ENCODE data around the gene EID1.
"Not testable (repeated sequence)": the region's sequence is repeated elsewhere in the genome, so short reads cannot be mapped to it uniquely, and the experiment has no call there.

EID1 gene

DNA sequence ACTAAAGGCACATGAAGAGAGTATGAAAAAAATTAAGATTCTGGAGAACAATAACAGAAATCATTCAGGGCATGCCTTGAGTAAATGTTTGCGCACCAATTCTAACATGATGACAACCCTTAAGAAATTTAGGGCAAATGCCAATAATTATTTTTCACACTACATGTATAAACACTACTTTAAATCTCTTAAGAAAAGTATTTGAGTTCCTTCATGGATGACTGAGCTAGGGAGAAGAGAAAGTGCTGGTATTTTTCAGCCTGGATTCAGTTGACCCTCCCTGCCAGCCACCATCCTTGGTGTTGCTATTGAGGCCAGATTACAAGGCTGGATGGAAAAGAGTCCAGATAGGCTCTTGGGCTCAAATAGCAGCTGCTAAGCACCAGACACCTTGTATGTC is 8.0 kb upstream of the EID1 start:
- DNase-seq = no peak

- no peak for DNase-seq
Observed at GRCh38 chr15:48871542-48871941, 6.4 kb upstream of the EID1 start.

DNA sequence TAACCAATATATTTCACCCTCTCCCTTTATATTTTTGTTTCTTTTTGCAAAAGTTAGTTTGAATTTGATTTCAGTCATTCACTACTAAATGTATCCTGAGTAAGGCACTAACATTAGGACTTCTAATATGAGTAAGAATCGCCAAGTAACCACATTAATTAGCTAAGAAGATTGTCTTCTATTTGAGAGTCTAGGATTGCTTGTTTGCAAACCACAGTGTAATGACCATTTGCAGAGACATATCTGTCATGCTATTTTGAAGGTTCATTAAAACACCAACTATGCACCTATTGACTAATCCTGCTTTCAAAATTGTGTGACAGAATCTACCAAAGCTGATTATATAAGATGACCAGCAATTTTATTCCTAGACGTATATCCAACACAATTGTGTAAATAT is 5.3 kb upstream of the EID1 start:
- DNase-seq = no peak

- DNase-seq = no peak
Observed at GRCh38 chr15:48875241-48875960, 2.5 kb upstream of the EID1 start.

DNA sequence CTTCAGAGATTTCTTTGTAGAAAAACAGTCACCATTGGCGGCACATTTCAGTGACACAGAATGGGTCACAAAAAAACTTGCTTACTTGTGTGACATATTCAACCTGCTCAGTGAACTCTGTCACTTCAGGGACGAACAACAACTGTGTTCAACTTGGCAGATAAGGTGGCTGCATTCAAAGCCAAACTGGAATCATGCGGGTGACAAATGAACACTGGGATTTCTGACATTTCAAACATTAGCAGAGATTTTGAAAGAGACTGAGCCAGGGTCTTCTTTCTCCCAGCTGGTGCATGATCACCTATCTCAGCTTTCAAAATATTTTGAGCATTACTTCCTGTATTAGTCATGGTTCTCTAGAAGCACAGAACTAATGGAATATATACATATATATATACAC is 1.9 kb upstream of the EID1 start:
- DNase-seq = no peak

DNA sequence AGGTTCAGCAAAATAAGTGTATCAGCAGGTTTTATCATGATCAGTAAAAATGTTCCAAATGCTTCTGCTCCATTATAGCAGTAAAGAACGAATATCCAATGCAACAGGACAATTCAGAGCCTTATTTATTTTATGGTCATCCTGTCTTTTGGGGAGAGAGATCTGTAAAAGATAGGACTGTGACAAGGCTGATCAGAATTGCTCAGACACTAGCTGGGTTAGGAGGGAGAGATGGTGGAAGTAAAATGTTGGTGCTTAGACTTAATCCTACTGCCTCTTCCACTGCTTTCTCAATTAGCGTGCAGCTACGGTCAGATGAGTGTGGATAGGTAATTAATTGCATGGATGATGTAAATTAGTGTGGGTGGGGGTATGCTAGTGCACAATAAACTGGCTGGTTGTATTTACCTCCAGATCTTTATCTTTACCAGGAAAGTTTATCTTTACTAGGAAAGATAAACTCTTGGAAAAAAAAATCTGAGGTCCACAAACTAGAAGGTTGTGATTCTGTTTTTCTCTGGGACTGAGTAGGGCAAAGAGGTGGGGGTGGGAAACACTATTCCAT is 2.2 kb downstream of the EID1 start:
- no peak for DNase-seq

DNA sequence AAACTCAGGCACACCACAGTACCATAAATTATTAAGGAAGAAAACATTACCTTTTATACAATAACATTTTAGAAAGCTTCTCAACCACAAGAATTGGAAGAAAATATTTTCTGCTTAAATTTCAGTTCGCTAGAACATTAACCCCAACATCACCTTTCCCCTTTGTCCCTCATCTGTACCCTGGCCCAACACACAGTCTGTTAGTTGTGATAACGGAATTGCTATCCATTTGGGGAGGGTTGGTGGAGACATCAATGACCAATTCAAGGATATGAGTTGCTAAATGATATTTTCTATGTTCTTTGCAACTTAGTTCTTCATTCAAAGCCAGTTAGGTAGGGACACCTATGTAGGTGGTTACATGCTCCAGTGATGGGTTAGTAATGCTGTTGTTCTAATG is 5.8 kb downstream of the EID1 start:
- DNase-seq = no peak

DNA sequence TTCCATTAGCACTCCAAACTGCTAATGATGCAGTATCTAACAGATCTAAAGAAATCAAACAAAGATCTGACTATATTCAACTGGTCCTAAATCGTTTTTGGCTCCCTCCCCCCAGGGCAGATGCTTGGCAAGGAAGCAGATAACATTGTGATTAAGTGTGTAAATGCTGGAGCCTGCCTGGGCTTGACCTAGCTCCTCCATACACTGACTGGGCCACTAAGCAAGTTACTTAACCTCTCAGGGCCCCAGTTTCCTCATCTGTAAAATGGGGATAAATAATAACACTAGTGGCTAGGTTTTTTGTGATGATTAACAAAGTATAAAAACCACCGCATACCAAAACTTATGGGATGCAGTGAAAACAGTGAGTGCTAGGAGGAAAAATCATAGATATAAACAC is 9.2 kb downstream of the EID1 start:
- DNase-seq = no peak

DNA sequence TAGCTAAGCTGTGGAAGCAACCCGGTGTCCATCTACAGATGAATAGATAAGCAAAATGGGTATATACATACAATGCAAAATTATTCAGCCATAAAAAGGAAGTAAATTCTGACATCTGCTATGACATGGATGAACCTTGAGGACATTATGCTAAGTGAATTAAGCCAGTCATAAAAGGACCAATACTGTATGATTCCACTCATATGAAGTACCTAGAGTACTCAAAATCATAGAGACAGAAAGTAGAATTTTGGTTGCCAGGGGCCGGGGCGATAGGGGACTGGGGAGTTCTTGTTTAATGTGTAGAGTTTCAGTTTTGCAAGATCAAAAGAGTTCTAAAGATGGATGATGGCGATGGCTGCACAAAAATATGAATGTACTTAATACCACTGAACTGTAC is 10.3 kb downstream of the EID1 start:
- DNase-seq = no peak

DNA sequence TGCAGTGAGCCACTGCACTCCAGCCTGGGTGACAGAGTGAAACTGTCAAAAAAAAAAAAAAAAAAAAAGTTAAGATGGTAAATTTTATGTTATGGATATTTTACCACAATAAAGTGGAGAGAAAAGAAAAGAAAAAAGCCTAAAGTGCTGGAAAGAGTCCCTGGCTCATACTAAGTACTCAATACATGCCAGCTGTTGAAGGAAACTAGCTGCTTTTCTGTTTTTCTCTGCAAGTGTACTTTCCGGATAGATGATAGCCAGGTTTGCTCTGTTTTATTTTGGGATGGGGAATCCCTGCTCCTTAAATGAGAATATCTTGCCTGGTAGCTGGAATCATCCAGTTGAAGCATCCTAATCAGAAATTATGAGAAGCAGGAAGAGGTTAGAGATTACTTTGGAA is 10.9 kb downstream of the EID1 start:
- no peak for DNase-seq

DNA sequence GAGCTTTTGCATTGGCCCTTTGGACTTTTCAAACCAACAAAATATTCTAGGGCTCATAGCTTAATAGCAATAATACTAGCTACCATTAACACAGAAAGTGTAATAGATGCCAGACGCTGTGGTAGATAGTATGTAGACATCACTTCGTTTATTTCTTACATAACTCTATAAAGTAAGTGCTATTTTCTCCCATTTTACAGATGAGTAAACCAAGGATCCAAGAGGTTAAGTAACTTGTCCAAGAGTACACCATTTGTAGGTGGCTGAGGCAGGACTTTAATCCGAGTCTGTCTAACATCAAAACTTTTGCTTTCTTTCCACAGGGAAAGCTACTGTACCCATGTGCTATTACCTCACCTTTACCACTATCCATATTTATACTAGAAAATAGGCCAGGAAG is 12.0 kb downstream of the EID1 start:
- DNase-seq = no peak

DNA sequence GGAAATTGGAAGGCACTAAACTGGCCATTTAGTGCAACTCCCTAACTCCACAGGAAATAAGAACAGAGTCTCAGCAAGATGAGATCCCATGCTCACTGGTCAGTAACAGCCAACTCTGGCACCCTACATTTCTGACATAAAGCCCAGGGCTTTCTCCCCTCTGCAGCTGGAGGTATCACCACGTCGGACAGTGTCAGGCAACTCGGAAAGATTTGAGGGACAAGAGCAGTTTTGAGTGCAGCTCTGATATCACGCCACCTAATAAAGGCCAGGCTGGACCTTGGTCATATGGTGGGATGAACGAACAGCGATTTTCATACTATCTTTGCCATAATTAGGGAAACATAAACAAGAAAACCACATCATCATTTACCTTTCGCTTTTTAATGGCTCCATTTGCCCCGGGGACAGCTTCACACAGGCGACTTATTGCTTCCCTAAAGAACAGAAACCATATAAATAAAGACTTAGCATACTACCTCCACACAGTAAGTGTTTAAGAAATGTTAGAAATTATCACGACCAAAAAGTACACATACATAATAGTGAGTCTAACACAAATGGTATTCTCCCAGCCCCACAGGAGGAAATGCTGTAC is 12.5 kb downstream of the EID1 start:
- no peak for DNase-seq

DNA sequence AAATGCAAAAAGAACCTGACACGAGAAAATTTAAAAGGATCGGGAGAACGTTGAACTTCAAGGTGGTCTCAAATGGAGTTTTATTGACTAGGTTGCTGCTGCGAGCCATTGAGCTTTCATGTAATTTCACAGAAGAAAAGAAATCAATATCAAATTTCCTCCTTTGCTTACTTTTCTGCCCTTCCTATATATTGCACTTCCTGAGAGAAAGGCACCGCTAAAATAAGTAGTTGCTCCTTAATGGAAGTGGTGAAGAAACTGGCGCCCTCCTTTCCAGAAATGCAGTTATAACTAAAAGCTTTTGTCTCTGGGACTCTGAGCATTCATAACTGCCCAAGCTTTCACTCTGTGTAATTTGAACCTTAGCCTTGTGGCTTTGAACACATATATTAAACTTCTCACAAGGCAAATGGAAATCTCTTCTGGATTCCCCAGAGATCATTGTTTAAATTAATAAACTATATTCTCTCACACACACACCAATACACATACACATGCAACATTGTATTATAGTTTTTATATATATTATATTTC is 13.4 kb downstream of the EID1 start:
- no peak for DNase-seq

- DNase-seq = no peak
Observed at GRCh38 chr15:48893311-48893710, 15.4 kb downstream of the EID1 start.

GRCh38 chr15:48896869-48897814 is 19.2 kb downstream of the EID1 start:
- no peak for DNase-seq

- no peak for DNase-seq
Observed at GRCh38 chr15:48898032-48898431, 20.1 kb downstream of the EID1 start.

DNA sequence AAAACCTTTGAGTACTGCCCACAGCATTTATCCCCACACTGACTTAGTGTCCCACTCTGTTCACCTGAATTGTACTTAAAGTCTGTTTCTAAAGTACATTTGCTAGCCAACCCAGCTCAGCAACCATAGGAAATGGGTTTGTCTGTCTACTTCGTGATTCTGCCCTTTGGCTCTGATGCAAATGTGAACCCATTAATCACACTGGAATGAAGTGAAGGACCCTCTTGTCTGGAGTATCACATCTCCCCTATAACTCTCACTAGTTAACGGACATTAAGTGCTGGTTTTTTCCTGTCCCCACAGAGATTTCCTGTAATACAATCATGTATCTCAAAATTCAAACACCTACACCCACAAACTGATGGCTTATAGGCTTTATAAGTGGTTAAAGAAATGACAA is 20.5 kb downstream of the EID1 start:
- no peak for DNase-seq

DNA sequence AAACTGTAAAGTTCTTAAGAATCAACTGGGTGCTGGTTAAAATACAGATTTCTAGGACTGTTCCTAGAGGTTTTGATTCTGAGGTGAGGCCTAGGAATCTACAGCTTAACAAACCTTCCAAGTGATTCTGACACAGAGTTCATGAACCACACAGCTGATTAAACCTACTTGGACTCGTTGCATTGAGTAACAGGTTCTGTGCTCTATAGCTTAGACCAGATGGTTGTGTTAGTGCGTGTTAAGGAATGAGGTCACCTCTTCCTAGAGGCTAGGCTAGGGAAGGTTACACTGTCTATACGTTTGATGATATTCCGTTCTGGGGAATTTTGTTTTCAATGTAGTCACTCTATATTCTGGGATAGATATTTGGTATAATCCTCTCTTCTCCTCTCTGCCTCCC is 21.9 kb downstream of the EID1 start:
- no peak for DNase-seq

DNA sequence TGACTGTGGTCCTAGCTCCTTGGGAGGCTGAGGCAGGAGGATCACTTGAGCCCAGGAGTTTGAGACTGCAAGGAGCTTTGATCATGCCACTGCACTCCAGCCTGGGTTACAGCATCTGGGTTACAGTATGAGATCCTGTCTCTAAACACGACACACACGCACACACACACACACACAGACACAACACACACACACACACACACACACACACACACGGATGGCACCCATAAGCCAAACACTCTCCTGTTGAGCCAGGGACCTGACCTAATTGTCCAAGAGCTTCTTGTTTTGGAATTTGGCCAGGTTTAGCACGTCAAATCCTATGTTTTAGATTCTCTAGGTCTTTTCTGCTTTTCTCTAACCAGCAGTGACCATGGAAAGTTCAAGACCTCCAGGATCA is 26.8 kb downstream of the EID1 start:
- DNase-seq = no peak

DNA sequence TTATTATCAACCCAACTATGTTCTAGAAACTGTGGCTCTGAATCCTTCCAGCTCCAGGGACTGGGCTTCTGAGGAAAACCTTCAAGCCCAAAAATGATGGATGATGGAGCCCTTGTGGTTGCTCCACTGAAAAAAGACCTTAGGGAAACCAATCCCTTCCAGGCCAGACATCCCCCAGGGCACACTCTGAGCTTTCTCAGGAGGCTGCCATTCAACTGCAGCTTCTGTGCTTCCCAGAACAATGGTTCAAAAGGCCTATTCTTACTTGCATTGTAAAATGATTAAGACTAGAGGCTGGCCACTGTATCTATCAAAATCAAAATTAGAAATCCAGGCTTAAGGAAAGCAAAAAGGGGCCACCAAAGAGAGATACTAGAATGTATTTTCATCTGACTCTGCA is 27.3 kb downstream of the EID1 start:
- no peak for DNase-seq

DNA sequence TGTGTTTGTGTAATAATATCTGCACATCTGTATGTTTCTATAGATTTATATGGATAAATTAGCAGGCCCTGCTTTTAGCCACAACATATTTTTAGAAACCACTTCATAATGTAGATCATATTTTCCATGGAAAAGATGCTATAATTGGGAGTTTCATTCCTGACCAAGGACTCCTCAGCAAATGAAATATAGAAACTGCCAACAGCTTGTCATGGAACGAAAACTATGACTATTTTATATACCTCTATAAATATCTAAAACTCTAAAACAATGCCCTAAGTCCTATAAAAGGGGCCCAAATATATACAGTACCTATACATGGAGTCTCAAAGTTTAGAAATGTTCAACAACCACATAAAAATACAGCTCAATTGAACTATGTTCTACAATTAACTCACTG is 27.9 kb downstream of the EID1 start:
- no peak for DNase-seq

GRCh38 chr15:48909313-48909712 is 31.4 kb downstream of the EID1 start:
- not testable (repeated sequence) for DNase-seq

DNA sequence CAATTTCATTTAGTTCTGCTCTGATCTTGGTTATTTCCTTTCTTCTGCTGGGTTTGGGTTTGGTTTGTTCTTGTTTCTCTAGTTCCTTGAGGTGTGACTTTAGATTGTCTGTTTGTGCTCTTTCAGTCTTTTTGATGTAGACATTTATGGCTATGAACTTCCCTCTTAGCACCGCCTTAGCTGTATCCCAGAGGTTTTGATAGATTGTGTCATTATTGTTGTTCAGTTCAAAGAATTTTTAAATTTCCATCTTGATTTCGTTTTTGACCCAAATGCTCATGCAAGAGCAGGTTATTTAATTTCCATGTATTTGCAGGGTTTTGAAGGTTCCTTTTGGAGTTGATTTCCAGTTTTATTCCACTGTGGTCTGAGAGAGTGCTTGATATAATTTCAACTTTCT is 32.6 kb downstream of the EID1 start:
- not testable (repeated sequence) for DNase-seq
